Measurements from ENCODE around the gene HOGA1.

HOGA1 gene

DNA sequence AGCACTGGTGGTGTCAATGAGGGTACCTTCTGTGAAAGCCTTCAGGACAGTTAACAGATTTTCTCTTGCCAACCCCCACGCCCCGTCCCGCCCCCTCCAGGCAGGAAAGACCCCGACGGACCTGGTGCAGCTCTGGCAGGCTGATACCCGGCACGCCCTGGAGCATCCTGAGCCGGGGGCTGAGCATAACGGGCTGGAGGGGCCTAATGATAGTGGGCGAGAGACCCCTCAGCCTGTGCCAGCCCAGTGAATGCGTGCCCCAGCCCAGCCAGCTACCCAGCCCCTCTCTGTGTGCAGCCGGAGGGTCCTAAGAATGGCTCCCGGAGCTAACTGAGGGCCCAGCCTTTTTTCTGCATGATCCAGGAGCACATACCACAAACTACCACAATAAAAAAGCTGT, 713 bp upstream of the HOGA1 start:
- ChIA-PET CTCF (interaction anchor here (1.4 to 4.1 kb wide), 4 partner anchors 8 to 30 kb away, joined by 4 to 35 read pairs (median 15); partner anchors contain the start of gene ANKRD2), POLR2A (no interaction called here)
- no peak for DNase-seq (ENCODE audit: low read depth, low spot score)
- H3K4me3 ChIP-seq (ENCODE audit: low read depth, low read length) = no peak overlapping the region
- TF ChIP-seq, protein P1, sequence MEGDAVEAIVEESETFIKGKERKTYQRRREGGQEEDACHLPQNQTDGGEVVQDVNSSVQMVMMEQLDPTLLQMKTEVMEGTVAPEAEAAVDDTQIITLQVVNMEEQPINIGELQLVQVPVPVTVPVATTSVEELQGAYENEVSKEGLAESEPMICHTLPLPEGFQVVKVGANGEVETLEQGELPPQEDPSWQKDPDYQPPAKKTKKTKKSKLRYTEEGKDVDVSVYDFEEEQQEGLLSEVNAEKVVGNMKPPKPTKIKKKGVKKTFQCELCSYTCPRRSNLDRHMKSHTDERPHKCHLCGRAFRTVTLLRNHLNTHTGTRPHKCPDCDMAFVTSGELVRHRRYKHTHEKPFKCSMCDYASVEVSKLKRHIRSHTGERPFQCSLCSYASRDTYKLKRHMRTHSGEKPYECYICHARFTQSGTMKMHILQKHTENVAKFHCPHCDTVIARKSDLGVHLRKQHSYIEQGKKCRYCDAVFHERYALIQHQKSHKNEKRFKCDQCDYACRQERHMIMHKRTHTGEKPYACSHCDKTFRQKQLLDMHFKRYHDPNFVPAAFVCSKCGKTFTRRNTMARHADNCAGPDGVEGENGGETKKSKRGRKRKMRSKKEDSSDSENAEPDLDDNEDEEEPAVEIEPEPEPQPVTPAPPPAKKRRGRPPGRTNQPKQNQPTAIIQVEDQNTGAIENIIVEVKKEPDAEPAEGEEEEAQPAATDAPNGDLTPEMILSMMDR (IDR thresholded peaks at IDR 0.05; ENCODE audit: insufficient read depth, low read length, missing control alignments) = no peak

DNA sequence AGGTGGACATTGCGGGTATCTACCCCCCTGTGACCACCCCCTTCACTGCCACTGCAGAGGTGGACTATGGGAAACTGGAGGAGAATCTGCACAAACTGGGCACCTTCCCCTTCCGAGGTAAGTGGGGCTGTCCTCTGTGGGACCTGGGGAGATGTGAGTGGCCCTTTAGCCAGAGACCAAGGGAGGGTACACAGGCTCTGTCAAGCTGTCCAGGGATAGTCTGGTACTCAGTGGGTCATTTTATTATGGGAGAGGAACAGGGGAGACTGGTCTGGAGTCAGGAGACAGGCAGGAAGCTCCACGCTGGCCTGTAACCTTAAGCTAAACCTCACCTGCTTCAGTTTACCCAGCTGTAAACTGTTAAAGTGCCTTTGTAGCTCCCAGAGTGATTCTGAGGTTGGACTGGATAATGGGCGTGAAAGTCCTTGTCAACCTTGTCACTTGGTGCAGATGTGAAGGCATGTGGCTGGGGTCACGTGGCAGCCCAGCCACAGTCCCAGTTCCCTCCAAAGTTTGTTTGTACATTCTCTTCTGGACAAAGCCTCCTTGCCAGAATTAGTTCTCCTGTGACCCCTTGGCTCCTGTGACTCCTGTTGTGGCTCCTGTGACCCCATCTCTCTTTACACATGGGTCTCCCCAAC, 729 bp downstream of the HOGA1 start:
- POLR2A ChIA-PET = no interaction called here
- DNase-seq (ENCODE audit: low read depth, low spot score) = no peak
- CTCF ChIA-PET = interaction anchor here (1.0 to 4.1 kb wide), 5 partner anchors 9 to 118 kb away, joined by 3 to 35 read pairs (median 7); partner anchors contain the start of gene ANKRD2

DNA sequence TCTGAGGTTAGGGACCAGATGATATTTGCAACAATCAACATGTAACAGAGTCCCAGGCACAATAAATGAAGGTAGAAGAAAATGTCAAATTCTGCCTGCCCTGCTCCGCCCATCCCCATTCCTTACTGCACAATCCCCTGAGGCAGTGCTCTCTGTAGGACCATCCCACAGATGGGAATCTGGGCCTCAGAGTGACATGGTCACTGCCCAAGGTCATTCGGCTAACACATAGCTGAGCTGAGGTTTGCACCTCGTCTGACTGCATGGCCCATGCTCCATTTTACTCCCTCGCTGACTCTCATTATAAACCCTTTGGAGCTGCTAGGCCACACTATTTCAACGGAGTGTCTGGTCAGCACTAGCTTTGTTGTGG, 1.2 kb downstream of the HOGA1 start:
- POLR2A ChIA-PET = no interaction called here
- no peak overlapping the region for H3K4me3 ChIP-seq (ENCODE audit: low read depth, low read length)
- TF ChIP-seq, protein P1 (IDR thresholded peaks at IDR 0.05; ENCODE audit: insufficient read depth, low read length, missing control alignments) = no peak
- DNase-seq (ENCODE audit: low read depth, low spot score) = no peak
- CTCF ChIA-PET = interaction anchor here (0.9 to 4.1 kb wide), 5 partner anchors 10 to 119 kb away, joined by 3 to 35 read pairs (median 5); partner anchors contain the start of gene ANKRD2

More for the DNA sequence above, 729 bp downstream of the HOGA1 start:
- TF ChIP-seq, protein P1 (IDR thresholded peaks at IDR 0.05; ENCODE audit: insufficient read depth, low read length, missing control alignments) = no peak
- no peak overlapping the region for H3K4me3 ChIP-seq (ENCODE audit: low read depth, low read length)

DNA sequence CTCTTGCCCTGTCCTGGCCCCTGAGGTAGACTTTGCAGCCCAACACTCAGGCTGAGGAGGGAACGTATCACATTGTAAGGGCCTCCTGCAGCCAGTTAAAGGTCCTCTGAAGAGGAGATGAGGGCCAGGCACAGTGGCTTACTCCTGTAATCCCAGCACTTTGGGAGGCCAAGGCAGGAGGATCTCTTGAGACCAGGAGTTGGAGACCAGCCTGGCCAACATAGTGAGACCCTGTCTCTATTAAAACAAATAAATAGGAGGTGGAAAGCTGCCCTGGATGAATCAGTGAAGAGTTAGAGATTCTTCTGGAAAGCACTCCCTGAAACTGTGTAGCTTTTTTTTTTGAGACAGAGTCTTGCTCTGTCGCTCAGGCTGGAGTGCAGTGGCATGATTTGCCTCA, 3.0 kb downstream of the HOGA1 start:
- DNase-seq (ENCODE audit: low read depth, low spot score) = no peak
- H3K4me3 ChIP-seq (ENCODE audit: low read depth, low read length) = no peak overlapping the region
- TF ChIP-seq, protein P1 (IDR thresholded peaks at IDR 0.05; ENCODE audit: insufficient read depth, low read length, missing control alignments) = no peak
- ChIA-PET POLR2A (no interaction called here), CTCF (interaction anchor here (0.9 to 4.1 kb wide), 4 partner anchors 9 to 25 kb away, joined by 3 to 35 read pairs (median 4); partner anchors contain the start of gene ANKRD2)

DNA sequence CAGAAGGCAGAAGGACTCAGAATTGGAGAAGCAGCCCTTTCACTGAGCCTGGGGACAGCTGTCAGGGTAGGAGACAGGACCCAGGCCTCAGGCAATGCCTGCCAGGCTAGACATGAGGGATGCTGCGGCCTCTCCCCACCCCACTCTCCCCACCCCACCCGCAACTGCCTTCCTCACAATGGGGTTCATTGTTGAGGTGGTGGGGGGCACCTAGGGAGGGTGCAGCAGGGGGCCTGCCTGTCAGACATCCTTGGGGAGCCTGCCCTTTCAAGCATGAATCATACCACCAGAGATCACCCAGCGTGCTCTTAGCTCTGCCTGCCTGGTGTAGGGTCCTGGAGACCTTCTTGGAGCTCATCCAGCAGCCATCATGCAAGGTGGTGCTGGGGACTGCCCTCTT, 5.3 kb downstream of the HOGA1 start, which contains the start of gene C10orf62:
Gene C10orf62, plus strand, starts transcription at position 243 of the 400 bp plus-strand sequence. CDS start 177 bp downstream, outside the sequence.
- TF ChIP-seq, protein P1 (IDR thresholded peaks at IDR 0.05; ENCODE audit: insufficient read depth, low read length, missing control alignments) = no peak
- DNase-seq (ENCODE audit: low read depth, low spot score) = no peak
- no peak within 1 kb of the TSS for H3K4me3 ChIP-seq (ENCODE audit: low read depth, low read length)
- CTCF ChIA-PET = interaction anchor here (1.3 to 5.7 kb wide), 3 partner anchors 14 to 36 kb away, joined by 4 to 32 read pairs (median 7); partner anchors contain the start of gene ANKRD2
- POLR2A ChIA-PET = no interaction called here

DNA sequence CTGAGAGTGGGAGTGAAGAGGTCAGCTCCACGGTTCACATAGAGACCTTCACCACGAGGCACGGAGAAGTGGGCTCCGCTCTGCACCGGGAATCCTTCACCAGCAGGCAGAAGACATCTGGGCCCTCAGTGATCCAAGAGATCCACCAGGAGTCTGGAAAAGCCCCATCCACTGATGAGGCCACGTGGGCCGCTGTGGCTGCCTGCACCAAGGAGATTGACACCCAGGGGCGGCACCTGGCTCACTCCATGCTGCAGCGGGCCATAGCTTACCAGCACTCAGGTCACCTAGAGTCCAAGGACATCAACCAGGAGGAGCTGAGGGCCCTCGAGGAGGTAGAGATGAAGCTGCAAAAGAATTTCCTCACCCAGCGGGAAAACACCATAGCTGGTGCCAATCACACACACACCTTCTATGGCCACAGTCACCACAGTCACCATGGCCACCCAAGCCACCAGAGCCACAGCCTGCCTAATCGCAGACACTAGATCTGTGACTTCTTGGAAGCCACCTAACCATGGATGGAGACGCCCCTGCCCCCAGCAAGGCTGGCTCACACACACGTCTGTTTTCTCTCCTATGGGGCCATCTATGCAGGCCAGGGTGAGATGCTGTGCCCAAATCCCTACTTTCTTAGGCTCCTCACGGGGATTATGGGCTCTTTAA, 6.0 kb downstream of the HOGA1 start:
- ChIA-PET CTCF (interaction anchor here (0.6 to 5.7 kb wide), 6 partner anchors 15 to 37 kb away, joined by 3 to 32 read pairs (median 4); partner anchors contain the start of gene ANKRD2), POLR2A (no interaction called here)
- H3K4me3 ChIP-seq (ENCODE audit: low read depth, low read length) = no peak overlapping the region
- DNase-seq (ENCODE audit: low read depth, low spot score) = no peak
- TF ChIP-seq, protein P1 (IDR thresholded peaks at IDR 0.05; ENCODE audit: insufficient read depth, low read length, missing control alignments) = no peak
